ENCODE measurements around the gene TRIM24. TPM values are rescaled to one million over a fixed set of nuclear protein-coding genes. Genes with fewer than 3 reads are reported as not detected.

Gene TRIM24
- polyA plus RNA-seq, 1 of the 3 experiments (the other 2 are of a cell fraction): 5.3 TPM

Small RNA genes within 50 kb of the gene (small RNA-seq; reads per million reads assigned to genes)
- 0 reads per million in 7 experiments for gene RF00561

Other genes with a start within 250 kb of the TRIM24 start
- not detected in 2 replicates for gene SVOPL, start 241.1 kb downstream of the TRIM24 start, polyA plus RNA-seq (2012; rRNA removed)

Measured in SK-N-SH (cell line).